IMR-90 (cell line): ENCODE data around the gene MAN2C1. TPM values are rescaled to one million over a fixed set of nuclear protein-coding genes. Genes with fewer than 3 reads are reported as not detected.

ENCODE experiments used
- ELK1 ChIP-seq: fragments of 150-350 bp; IDR thresholded peaks from 2 replicates; pipeline ENCODE4 v1.6.1; 2016; ENCODE audit warnings: low read depth, mild to moderate bottlenecking, low read length, moderate library complexity, borderline replicate concordance
- FOS ChIP-seq: fragments of 150-350 bp; IDR thresholded peaks from 2 replicates; pipeline ENCODE4 v1.6.1; 2016; ENCODE audit warnings: low read depth, low read length
- POLR2A ChIP-seq: IDR thresholded peaks from 2 replicates; pipeline ENCODE4 v1.6.1; 2012; ENCODE audit warnings: mild to moderate bottlenecking, low read depth, low read length
- polyA plus RNA-seq, 3 experiments: library from polyadenylated mRNA; depleted of rRNA; stranded (reverse); fragments of >200 nt; gene quantifications; 2 replicates each; pipeline ENCODE4 v1.2.3, GENCODE V29; 2012; ENCODE audit warnings: low replicate concordance in 1 of 3
- total RNA-seq: library from RNA; depleted of rRNA; stranded (reverse); fragments of >200 nt; gene quantifications from 2 replicates; pipeline ENCODE4 v1.2.3, GENCODE V29; 2012

Gene MAN2C1
- total and polyA plus RNA-seq, 2 of the 4 experiments (the other 2 are of a cell fraction), result 34.8 to 153 TPM

GRCh38 chr15:75352186-75353080, 16.0 kb downstream of the MAN2C1 start (continued):
- TF ChIP-seq ELK1 (no peak), FOS (no peak), POLR2A (no peak)
